Epidermal melanocyte (primary cell): ENCODE measurements around the gene CYFIP1.

Experiments used
- DNase-seq: peaks from one replicate; pipeline ENCODE4 v3.0.0; 2011; ENCODE audit warnings: low spot score; ENCODE audit not compliant: insufficient read length

Gene CYFIP1

DNA sequence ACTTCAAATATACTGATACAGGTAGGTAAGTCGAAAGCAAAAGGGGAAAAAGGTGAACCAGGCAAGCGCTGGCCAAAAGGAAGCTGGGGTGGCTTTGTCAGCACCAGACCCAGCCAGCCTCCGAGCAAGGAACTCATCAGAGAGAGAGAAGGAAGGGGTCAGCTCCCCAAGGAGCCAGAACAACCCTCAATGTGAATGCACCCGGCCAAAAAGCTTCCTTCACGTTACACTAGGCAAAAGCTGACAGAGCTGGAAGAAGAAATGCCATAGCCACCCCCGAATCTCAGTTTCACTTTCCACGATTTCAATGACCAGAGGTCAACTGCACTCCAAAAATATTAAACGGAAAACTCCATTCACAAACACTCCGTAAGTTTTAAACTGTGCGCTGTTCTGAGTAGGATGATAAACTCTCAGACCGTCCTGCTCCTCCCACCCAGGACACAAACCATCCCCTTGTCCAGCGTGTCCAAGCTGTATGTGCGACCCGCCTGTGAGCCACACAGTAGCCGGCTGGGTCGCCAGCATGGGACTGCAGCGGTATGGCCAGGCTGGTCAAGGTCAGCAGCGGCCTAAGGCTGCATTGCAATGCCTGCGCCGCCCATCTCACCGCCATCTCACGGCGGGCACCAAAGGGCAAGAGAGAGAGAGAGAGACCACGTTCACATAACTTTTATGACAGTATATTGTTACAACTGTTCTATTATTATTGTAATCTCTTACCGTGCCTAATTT is 29.7 kb downstream of the CYFIP1 start:
- no peak for DNase-seq

DNA sequence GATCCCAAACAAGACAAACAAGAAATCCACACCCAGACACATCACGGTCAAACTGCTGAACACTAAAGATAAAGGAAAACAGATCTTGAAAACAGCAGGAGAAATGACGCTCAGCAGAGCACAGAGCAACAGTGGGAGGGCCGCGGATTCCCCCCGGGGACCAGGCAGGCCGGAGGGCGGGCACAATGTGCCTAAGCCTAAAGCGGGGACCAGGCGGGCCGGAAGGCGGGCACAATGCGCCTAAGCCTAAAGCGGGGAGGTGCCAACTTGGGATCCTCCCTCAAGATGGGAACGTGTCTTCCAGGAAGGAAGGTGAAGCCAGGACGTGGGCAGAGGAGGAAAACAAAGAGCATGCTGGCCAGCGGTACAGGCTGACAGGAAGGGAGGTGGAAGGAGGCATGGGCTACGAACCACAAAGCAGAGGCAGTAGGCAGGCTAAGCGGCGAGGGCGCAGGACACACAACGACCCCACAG is 31.1 kb downstream of the CYFIP1 start:
- DNase-seq, result peak; percentile 52

DNA sequence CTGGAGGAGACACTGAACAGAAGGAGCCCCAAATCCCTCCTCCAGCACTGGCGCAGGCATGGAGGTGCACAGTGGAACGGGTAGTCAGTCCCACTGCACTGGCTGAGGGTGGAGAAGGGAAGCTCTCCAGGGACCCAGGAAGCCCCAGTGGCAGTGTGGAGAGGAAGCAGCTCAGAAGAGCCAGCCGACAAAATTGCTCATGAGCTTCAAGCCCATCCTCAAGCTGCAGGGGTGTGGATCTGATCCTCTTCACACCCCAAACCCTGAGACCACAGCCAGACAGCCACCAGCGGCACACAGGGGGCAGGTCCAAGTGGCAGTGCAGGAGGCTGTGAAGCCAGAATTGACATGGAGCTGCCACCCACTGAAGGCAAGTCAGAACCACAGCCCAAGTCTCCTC is 32.1 kb downstream of the CYFIP1 start:
- DNase-seq, result no peak

DNA sequence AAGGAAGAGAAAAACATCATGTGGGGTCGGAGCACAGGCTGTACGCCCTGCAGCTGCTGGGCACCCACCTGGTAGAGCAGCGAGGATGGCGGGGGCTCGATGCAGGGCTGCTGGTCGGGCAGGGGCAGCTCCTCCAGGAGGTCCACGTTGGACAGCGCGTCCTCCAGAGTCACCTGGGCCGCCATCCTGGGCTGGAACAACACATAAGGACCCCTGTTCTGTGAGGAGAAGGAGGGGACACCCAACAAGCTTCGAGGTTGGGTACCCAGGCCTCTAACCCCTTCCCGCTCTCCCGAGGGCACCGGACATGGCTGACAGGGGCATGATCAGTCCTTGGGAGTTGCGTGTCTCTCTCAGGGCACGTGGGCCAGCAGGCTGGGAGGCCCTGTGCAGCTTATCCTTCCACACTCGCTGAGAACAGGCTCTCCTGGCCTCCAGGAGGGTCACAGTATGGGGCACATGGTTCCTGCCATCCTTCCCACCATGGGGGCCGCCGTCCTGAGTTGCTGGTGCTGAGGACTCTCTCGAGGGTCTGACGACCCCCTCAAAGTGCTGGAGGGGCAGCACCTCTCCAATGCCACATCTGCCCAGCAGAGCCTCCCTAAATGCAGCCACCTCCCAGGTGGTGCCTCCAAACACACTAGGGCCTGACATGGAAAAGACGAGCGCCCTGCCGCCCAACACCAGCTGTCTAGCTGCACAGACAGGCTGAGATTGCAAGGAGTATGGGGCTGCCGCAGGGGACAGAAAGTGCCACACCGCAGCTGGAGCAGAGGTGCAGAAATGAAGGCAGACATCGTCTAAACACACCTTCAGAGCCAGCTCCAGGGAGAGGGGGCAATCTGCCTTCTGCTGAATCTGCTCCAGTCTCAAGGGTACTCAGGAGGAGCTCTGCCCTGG is 32.8 kb downstream of the CYFIP1 start:
- no peak for DNase-seq

DNA sequence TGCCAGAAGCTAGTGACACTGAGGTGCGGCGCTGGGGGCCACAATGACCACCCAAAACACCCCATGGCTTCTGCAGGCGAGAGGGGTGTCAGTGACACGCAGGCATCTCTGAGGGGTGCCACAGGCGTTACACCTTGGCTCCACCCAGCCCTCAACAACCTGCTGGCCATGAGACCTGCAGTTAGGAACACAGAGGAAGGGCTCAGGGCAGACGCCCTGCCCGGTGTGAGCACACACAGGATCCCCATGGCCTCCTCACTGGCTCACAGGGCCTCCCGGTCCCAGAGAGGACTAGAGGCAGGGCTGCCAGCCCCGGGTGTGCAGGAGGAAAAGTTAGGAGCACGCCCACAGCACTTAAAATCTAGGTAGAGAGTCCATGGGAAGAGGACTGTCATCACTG is 35.1 kb downstream of the CYFIP1 start:
- DNase-seq, result no peak

DNA sequence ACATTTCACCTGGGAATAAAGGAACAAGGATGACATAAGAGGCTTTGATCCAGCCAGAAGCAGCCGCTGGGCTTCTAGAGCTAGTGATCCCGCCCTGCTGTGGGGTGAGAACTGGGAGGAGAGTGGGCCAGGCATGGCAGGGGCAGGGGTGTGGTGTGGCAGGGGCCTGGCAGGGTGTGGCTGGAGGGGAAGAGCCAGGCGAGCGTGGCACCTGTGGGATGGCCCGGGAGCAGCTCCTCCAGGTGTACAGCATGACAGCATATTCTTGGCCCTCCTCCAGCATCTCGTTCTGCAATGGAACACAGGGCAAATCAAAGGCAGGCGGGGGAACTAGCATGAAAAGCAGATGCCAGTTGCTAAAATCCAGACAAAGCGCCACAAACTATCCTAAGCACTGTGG is 35.5 kb downstream of the CYFIP1 start:
- no peak for DNase-seq

DNA sequence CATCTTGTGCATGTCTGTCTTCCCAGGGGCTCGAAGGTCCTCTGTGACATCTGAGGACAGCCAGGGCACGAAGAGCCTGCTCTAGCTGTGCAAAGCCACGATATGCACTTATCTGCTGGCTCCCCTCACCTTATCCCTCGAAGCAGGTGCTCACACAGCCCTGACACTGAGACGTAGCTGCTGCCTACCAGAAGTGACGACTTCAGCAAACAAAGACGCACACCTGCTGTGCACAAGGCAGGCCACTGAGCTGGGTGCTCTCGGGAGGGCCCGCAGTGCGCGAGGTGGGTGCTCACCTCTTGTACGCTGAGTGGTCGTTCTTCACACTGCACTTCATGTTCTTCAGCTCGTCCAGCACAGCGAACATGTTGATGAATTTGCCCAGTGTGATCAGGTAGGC is 37.3 kb downstream of the CYFIP1 start:
- DNase-seq, result no peak

DNA sequence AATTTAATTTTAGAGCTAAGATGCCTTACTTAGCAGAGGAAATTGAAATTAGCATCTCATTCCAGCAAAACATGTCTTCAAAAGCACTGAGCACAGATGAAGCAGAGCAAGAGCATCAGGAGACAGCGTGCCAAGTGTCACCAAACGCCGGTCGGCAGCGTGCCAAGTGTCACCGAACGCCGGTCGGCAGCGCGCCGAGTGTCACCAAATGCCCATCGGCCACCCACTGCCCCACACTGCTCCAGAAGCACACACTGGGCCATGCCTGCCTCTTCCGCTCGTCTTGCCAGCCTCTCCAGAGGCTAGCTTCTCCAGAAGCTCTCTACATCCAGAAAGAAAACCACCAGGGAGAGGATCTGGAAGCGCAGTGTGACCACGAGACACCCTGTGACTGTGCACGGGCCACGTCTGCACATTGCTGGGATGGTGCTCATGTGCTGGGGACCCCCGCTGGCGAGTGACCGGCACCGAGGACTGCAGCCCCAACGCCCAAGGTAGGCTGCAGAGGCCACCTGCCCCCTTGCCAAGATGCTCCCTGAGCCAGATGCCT is 37.8 kb downstream of the CYFIP1 start:
- DNase-seq, result no peak

DNA sequence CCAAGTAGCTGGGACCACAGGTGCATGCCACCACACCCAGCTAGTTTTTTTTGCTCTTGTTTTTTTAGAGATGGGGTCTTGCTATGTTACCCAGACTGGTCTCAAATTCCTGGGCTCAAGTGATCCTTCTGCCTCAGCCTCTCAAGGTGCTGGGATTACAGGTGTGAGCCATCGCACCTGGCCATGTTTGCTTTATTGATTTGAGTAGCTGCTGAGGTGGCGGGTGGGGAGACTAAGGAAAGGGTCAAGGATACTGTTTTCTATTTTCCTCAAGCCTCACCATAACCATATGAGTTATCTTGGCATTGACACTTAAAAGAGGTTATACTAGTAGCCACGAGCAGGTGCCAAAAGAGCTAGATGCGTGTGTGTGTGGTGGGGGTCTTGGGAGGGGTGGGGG is 39.0 kb downstream of the CYFIP1 start:
- DNase-seq, result no peak

DNA sequence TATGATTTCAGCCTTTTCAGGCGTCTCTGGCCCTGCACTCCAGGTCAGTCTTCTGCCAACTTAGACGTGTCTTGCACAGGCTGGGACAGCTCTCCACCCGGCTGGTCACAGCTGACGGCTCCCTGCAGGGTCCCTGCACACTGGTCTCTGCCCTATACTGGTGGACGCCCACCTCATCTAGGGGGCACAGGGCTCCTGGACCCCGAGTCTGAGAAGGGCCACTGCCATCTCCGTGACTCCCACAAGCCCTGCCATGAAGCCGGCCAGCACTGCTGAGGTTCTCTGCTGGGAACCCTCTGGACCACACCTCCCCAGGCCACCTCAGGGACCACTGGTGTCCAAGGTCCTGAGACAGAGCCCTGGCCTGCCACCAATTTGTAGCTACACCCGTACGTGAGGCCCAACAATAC is 40.5 kb downstream of the CYFIP1 start:
- DNase-seq, result no peak

DNA sequence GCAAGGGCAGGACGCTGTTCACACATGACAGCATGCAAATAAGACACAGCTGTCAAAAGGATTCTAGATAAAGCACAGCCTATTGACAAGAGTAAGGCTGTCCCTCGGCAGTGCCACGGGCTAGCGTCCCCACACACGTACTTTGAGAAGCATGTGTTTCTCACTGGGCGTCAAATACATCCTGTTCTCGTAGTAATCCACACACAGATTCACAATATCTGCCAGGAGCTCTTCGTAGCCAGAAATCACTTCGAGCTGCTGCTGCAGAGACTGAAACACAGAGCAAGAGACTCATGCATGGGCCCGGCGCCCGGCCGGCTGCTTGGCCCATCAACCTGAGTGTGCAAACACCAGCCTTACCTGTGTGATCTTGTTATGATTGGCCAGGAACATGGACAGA is 41.1 kb downstream of the CYFIP1 start:
- DNase-seq, result no peak

DNA sequence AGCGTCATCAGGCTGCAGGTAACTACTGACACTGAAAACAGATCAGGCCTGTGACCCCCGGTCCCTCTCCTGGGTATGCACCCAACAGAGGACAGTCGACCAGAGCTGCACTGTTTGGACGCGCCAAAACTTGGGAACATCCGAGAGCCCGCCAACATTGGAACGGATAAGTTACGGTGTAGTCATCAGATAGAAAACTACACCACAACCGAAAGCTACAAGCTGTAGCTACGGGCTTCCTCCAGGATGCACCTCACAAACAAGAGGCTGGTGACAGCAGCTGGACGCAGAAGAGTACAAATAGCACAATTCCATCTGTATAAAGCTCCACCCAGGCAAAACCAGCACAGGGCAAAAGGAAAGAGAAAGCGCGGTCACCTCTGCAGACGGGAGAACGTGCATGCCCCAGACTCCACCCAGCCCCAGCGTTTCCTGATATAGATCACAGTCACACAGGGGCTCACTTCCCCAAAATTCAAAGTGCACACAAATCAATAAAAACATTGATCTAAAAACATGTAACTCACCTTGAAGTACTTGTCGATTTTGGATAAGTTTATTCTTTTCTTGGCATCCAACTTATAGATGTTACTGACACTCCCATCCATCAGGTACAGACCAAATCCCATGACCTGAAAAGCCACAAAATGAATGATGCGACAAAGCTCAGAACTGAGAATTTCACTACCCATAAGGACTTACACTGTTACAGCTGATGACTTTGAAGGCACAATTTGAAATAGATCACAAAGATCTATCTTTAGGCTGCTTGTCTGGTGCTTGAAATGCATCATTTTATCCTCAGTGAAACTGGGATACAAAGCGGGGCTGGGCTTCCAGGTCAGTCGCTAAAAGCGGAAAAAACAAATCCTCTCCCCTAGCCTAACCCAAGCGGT is 43.3 kb downstream of the CYFIP1 start:
- no peak for DNase-seq

DNA sequence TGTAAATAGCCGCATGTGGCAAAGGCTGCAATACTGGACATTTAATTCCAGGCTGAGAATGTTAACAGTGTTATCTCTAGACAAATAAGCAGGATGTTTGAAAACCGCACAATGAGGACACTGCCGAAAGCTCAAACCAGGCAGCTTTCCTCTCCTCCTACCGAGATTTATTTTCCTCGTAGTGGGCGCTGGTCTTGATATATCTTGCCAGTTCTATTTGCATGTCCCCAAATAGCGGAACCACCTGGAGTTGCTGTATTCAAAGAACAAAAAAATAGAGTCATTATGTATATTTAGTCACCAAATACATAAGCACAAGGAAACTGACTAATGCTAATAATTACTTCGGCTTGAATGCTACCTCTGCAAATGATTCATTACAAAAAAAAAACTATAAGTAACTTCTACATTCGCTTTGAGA is 46.5 kb downstream of the CYFIP1 start:
- DNase-seq, result no peak

DNA sequence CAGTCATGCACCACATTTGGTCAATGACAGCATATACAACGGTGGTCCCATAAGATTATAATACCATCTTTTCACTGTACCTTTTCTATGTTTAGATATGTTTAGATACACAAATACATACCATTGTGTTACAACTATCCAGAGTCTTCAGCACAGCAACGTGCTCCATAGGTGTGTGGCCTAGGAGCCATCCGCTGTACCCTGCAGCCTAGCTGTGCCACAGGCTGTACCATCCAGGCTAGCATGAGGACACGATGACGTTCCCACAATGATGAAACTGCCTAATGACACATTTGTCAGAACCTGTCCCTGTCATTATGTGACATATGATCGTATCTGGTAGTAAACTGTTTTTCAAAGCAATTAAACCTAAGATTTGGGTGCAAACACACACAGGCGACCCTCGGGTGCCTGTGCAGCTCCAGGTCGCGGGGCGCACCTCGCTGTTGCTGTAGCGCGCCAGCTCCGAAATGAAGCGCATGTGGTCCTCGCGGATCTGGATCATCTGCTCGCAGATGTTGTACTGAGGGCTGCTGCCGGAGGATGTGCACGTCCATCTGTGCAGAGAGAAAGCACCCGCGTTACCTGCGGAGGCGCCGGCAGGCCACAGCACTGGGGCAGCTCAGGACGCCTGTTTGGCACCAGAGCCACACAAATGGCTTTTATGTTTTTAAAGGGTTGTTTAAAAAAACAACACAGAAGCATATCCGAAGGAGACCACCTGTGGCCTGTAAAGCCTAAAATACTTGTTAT is 48.2 kb downstream of the CYFIP1 start:
- no peak for DNase-seq

DNA sequence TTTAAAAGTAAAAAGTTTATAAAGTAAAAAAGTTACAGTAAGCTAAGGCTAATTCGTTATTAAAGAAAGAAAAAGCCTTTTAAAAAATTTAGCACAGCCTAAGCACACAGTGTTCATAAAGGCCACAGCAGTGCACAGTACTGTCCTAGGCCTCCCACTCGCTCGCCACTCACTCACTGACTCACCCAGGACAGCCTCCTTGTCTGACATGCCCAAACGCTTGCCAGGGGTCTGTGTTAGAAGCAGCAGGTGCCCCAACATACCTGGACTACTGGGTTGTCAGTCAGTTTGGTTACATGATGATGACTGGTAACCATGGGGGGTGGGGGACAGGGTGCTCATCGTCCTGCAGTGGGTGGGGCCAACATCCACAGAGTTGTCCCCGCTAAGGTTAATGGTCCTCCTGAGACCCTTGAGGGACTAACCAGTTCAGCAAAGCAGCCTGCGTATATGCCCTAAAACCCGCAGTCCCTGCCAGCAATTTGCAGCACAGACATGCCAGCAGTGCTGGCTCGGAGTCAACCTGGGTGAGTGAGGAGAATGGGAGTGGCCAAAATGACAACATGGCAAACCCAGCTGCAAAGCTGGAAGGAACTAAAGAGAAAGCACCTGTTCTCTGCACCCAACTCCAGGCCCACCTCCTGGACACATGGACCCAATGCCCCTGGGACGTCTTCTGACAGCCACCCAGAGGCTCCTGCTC is 49.2 kb downstream of the CYFIP1 start:
- DNase-seq, result no peak

DNA sequence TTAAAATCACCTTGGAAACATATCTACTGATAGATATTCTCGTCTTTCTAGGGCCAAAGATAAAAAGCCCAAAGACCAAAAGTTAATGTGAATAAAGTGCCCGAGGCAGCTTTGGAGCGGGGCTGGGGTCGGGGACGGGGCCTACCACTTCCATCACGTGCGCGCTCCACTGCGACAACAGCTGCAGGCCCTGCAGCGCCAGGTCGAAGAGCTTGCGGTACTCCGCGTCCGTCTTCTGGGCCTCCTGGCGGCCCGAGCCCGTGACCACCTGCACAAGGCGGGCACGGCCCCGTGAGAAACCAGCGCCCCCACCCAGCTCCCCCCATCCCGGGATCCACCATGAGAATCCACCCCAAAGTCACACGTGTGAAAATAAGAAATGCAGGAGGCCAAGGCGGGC is 52.4 kb downstream of the CYFIP1 start:
- no peak for DNase-seq

DNA sequence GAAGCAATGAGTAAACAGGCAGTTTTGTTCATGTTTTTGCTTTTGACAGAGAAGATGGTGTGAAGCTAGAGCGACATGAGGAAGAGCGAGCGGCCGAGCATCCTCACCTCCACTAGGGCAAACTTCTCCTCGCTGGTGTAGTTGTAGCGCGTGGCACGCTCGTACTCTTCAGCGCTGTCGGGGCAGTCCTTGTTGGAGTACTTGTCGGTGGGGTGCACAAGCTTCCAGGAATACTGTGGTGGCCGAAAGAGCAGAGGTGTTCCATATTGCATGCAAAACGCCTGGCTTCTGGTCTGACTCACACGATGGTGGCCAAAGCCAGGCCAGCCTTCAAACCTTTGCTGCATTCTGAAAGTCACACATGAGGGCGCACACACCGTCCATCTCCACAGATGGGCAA is 54.3 kb downstream of the CYFIP1 start:
- no peak for DNase-seq

DNA sequence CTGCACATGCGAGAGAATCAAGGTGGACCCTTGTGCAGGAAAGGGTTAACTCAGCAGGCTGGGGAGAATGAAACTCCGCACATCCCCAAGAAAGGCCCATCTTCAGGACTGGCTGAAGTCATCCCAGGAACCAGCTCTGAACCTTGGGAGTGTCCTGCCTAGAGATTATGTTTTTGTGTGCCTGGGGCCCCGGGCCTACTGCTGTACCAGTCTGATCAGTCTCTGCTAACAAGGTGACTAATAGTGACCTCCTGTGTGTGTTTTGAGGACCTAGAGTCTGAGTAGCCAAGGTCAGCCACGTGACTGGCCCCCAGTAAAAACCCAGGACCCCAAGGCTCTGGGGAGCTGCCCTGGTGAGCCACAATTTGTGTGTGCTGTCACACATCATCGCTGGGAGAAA is 58.2 kb downstream of the CYFIP1 start:
- no peak for DNase-seq

DNA sequence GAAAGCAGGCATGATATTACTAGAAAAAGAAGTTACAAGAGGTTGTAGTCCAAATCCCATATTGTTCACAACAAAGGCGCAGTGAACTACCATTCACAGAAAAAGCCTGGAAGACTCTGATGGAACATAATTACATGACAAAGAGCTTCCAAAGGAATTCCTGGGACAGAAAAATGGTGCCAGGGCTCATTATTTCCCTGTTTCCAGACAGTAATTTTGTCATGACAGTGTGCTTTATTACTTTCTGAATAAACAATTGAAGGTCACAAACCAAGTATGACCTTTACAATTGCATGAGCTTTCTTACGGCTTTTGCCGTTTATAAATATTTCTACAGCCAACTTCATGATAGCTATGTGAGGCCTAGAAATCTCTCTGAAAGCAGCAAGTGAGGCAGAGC is 61.0 kb downstream of the CYFIP1 start:
- no peak for DNase-seq

DNA sequence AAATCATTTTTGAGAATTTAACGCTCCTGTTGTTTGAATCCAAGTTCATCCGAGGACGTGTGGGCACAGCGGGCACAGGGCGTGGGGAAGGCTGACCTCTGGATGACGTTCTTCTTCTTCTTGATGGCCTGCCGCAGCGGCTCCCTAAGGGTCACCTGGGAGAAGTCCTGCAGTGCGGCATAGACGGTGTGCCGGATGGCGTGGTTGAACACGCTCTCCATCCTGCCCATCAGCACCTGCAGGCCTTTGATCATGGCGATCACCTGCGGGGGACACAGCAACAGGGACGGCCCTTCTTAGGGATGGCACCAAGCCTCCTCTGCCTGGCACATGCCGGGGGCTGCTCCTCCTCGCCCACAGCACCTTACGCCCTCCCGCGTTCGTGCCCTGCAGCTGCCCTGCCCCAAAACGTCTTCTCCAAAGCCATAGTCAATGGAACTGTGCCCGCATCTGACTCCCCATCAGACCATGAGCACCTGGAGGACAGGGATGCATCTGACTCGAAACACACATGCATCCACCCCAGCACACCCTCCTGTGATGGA is 61.5 kb downstream of the CYFIP1 start:
- DNase-seq, result no peak
